Karpas-422 (cell line): ENCODE measurements around the gene TMED9. TPM values are rescaled to one million over a fixed set of nuclear protein-coding genes. Genes with fewer than 3 reads are reported as not detected.
"Not testable (repeated sequence)": the region's sequence is repeated elsewhere in the genome, so short reads cannot be mapped to it uniquely, and the experiment has no call there.

Experiments used
- DNase-seq: peaks from one replicate; pipeline ENCODE4 v3.0.0-alpha.2; 2015
- H2AFZ ChIP-seq: fragments of 200-600 bp; sonication (generic); 2 replicates; pipeline ENCODE4 v1.6.1; 2014; ENCODE audit warnings: antibody characterized with exemption, low read length, mixed read lengths
- H3K27ac ChIP-seq: fragments of 200-600 bp; sonication (generic); 2 replicates; pipeline ENCODE4 v1.5.1; 2014; ENCODE audit warnings: mild to moderate bottlenecking, low read length, moderate library complexity
- H3K27me3 ChIP-seq: fragments of 200-600 bp; sonication (generic); 2 replicates; pipeline ENCODE4 v1.6.1; 2014; ENCODE audit warnings: low read length, mixed read lengths
- H3K36me3 ChIP-seq: fragments of 200-600 bp; sonication (generic); 2 replicates; pipeline ENCODE4 v1.6.1; 2014; ENCODE audit warnings: low read length, mixed read lengths; ENCODE audit not compliant: insufficient read depth
- H3K4me1 ChIP-seq: fragments of 200-600 bp; sonication (generic); 2 replicates; pipeline ENCODE4 v1.6.1; 2014; ENCODE audit warnings: mild to moderate bottlenecking, low read length, mixed read lengths
- H3K4me2 ChIP-seq: fragments of 200-600 bp; sonication (generic); 2 replicates; pipeline ENCODE4 v1.6.1; 2014; ENCODE audit warnings: low read length, low read depth, mild to moderate bottlenecking; ENCODE audit not compliant: poor library complexity, severe bottlenecking
- H3K4me3 ChIP-seq: fragments of 200-600 bp; sonication (generic); 2 replicates; pipeline ENCODE4 v1.5.1; 2014; ENCODE audit warnings: mild to moderate bottlenecking, antibody characterized with exemption, low read length, mixed read lengths
- H3K79me2 ChIP-seq: fragments of 200-600 bp; sonication (generic); 2 replicates; pipeline ENCODE4 v1.6.1; 2014; ENCODE audit warnings: mild to moderate bottlenecking, low read length, mixed read lengths
- H3K9ac ChIP-seq: fragments of 200-600 bp; sonication (generic); 2 replicates; pipeline ENCODE4 v1.6.0; 2014; ENCODE audit warnings: low read length
- H3K9me2 ChIP-seq: fragments of 200-600 bp; sonication (generic), shearing (Covaris generic); replicated peaks from 2 replicates; pipeline ENCODE4 v1.6.0; 2014; ENCODE audit warnings: mild to moderate bottlenecking, low read length, moderate library complexity; ENCODE audit not compliant: insufficient read depth
- H3K9me3 ChIP-seq: fragments of 300-700, 200-600 bp; sonication (generic); 2 replicates; pipeline ENCODE4 v1.6.1; 2014; ENCODE audit warnings: low read length, mixed read lengths
- H4K20me1 ChIP-seq: fragments of 200-600 bp; sonication (generic); 2 replicates; pipeline ENCODE4 v1.6.1; 2014; ENCODE audit warnings: mild to moderate bottlenecking, antibody characterized with exemption, low read length, low read depth; ENCODE audit not compliant: insufficient read depth
- total RNA-seq: library from RNA; depleted of rRNA; stranded (reverse); fragments of >200 nt; shearing (Covaris generic); gene quantifications from 2 replicates; pipeline ENCODE4 v1.2.3, GENCODE V29; 2014; ENCODE audit warnings: low replicate concordance

TMED9 gene
- total RNA-seq, 1 experiment from 2014 or later, result 33.2 TPM

DNA sequence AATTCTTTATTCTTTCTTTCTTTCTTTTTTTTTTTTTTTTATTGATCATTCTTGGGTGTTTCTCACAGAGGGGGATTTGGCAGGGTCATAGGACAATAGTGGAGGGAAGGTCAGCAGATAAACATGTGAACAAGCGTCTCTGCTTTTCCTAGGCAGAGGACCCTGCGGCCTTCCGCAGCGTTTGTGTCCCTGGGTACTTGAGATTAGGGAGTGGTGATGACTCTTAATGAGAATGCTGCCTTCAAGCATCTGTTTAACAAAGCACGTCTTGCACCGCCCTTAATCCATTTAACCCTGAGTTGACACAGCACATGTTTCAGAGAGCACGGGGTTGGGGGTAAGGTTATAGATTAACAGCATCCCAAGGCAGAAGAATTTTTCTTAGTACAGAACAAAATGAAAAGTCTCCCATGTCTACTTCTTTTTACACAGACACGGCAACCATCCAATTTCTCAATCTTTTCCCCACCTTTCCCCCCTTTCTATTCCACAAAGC, 32.5 kb upstream of the TMED9 start:
- peaks cover 21% of the 10 kb centered on the region for H3K4me1 ChIP-seq
- H3K79me2 ChIP-seq, H3K27ac ChIP-seq, H3K36me3 ChIP-seq, DNase-seq, H4K20me1 ChIP-seq, H3K9me3 ChIP-seq, H3K4me2 ChIP-seq, H3K27me3 ChIP-seq, H3K9ac ChIP-seq, H3K9me2 ChIP-seq, H3K4me3 ChIP-seq, H2AFZ ChIP-seq: not testable (repeated sequence)

DNA sequence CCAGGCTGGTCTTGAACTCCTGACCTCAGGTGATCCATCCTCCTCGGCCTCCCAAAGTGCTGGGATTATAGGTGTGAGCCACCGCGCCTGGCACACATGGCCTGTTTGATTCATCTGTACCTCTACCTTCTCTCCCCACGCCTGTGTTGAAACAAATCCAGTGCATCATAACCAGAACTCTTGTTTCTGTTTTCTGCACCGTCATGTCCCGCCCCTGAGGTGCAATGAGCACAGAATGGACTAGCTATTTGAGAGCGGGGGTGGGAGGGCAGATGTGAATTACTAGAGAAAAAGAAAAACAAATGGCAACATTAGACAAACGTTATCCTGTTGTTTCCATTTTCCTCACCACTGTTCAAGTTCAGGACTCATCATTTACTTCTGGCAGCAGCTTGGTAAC, 27.0 kb upstream of the TMED9 start:
- Histone ChIP-seq H3K9me2 (no peaks in the 10 kb centered on the region), H2AFZ (no peak overlapping the region)

DNA sequence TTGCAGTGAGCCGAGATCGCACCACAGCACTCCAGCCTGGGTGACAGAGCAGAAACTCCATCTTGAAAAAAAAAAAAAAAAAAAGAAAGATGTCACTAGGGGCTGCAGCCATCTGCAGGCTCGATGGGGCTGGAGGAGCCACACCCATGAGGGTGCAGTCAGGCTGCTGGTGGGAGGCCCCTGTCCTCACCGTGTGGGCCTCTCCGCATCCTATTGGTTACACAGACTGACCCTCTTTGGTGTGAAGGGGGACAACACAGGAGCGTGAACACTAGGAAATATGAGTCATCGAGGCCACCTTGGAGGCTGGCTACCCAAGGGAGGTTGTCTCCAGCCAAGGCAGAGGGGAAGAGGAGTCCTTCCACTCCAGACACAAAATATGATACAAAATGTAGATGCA, 23.7 kb upstream of the TMED9 start:
- Histone ChIP-seq H2AFZ (no peak overlapping the region), H4K20me1 (no peaks in the 10 kb centered on the region), H3K4me1 (no peaks in the 10 kb centered on the region), H3K9me3 (no peaks in the 10 kb centered on the region), H3K27me3 (no peaks in the 10 kb centered on the region), H3K79me2 (no peaks in the 10 kb centered on the region), H3K27ac (no peak overlapping the region), H3K36me3 (no peaks in the 10 kb centered on the region), H3K9ac (no peak overlapping the region), H3K4me3 (no peak overlapping the region), H3K4me2 (no peak overlapping the region), H3K9me2 (no peaks in the 10 kb centered on the region)
- no peak for DNase-seq

More for the DNA sequence above, 27.0 kb upstream of the TMED9 start:
- no peaks in the 10 kb centered on the region for H3K9me3 ChIP-seq
- H3K9ac ChIP-seq, result no peak overlapping the region
- H4K20me1 ChIP-seq, result no peaks in the 10 kb centered on the region
- H3K79me2 ChIP-seq, result no peaks in the 10 kb centered on the region
- H3K27me3 ChIP-seq, result no peaks in the 10 kb centered on the region
- no peaks in the 10 kb centered on the region for H3K36me3 ChIP-seq
- no peaks in the 10 kb centered on the region for H3K4me1 ChIP-seq
- H3K4me2 ChIP-seq, result no peak overlapping the region
- no peak overlapping the region for H3K4me3 ChIP-seq
- no peak overlapping the region for H3K27ac ChIP-seq
- no peak for DNase-seq

DNA sequence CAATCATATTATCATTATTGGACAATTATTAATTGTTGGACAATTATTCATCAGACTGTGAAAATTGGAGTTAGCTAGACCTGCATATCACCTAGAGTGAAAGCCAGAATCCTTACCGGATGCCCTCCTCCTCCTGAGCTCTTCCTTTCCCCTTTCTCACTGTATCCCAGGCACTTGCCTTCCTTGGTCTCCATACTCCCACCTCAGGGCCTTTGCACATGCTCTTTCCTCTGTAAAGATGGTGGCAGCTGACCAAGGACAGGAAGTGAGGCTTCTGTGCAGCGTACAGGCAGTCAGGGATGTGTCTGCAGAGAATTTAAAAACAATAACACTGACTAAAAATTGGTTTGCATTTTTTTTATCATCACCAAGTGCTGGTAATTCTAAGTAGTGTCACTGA, 22.1 kb upstream of the TMED9 start:
- H3K27me3 ChIP-seq, result no peaks in the 10 kb centered on the region
- no peak for DNase-seq
- H3K9me3 ChIP-seq, result no peaks in the 10 kb centered on the region
- no peak overlapping the region for H3K4me2 ChIP-seq
- H2AFZ ChIP-seq, result no peak overlapping the region
- H3K9ac ChIP-seq, result no peak overlapping the region
- H4K20me1 ChIP-seq, result no peaks in the 10 kb centered on the region
- H3K79me2 ChIP-seq, result no peaks in the 10 kb centered on the region
- no peak overlapping the region for H3K4me3 ChIP-seq
- no peaks in the 10 kb centered on the region for H3K9me2 ChIP-seq
- H3K4me1 ChIP-seq, result no peaks in the 10 kb centered on the region
- no peaks in the 10 kb centered on the region for H3K36me3 ChIP-seq
- no peak overlapping the region for H3K27ac ChIP-seq

DNA sequence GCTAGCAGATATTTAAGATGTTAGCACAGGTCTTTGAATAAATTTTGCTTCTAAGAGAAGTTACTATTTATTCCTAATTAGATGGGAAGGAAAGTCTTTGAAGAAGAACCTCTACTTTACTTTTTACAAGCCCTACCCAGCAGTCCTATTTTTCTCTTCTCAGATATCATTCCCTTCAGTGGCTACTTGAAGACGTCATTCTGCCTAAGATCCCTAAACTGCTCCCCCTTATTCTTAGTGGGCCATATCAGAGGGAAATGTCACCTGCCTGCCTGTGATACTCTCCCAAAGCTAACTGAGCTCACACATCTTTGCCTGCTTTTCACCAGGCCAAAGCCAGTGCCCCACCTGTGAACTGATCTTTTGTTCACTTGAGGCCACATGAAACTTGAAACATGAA, 16.5 kb upstream of the TMED9 start:
- Histone ChIP-seq H2AFZ (no peak overlapping the region), H3K9me3 (no peaks in the 10 kb centered on the region)
- no peak for DNase-seq

DNA sequence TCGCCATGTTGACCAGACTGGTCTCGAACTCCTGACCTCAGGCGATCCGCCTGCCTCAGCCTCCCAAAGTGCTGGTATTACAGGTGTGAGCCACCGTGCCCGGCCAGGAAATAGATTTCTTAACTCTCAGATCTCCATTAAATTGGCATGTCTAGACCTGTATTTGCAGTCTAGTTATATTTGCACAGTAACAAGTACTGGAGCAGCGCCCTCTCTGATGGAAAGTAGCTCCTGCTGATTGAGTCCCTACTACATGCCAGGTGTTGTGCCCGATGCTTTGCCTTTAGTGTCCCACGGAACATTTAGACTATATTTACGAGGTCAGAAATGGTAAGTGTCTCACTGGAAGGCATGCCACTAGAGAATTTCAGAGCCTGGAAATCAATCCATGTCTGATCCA, 15.8 kb upstream of the TMED9 start:
- no peak for DNase-seq
- H3K4me1 ChIP-seq, result no peaks in the 10 kb centered on the region

More for the DNA sequence above, 16.5 kb upstream of the TMED9 start:
- Histone ChIP-seq H3K27ac (no peak overlapping the region), H3K36me3 (no peaks in the 10 kb centered on the region), H3K79me2 (no peaks in the 10 kb centered on the region), H3K9me2 (no peaks in the 10 kb centered on the region), H3K4me2 (no peak overlapping the region), H3K27me3 (no peaks in the 10 kb centered on the region), H4K20me1 (no peaks in the 10 kb centered on the region), H3K9ac (no peak overlapping the region), H3K4me3 (no peak overlapping the region), H3K4me1 (no peaks in the 10 kb centered on the region)

DNA sequence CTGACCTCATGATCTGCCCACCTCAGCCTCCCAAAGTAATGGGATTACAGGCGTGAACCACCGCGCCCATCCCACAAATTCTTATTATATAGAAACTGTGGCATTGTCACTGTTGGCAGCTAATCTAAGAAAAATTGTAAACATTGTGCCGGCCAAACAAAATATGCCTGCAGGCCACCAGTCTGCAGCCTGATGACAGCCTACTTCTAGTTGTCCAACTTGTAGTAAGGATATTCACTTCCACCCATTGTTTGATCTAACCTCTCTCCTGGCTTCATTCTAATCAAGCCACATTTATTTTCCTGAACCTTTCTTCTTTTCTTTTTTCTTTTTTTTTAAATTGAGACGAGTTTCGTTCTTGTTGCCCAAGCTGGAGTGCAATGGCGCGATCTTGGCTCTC, 13.7 kb upstream of the TMED9 start:
- DNase-seq, result no peak
- Histone ChIP-seq H2AFZ (no peak overlapping the region), H3K9me2 (no peaks in the 10 kb centered on the region), H3K9me3 (no peaks in the 10 kb centered on the region), H3K4me1 (no peaks in the 10 kb centered on the region), H3K4me3 (no peak overlapping the region), H3K9ac (no peak overlapping the region), H3K27me3 (no peaks in the 10 kb centered on the region), H3K79me2 (no peaks in the 10 kb centered on the region), H3K4me2 (no peak overlapping the region), H3K36me3 (no peaks in the 10 kb centered on the region), H3K27ac (no peak overlapping the region), H4K20me1 (no peaks in the 10 kb centered on the region)

More for the DNA sequence above, 15.8 kb upstream of the TMED9 start:
- Histone ChIP-seq H3K9me3 (no peaks in the 10 kb centered on the region), H3K4me3 (no peak overlapping the region), H3K27me3 (no peaks in the 10 kb centered on the region), H3K9ac (no peak overlapping the region), H4K20me1 (no peaks in the 10 kb centered on the region), H3K4me2 (no peak overlapping the region), H3K79me2 (no peaks in the 10 kb centered on the region), H2AFZ (no peak overlapping the region), H3K27ac (no peak overlapping the region), H3K36me3 (no peaks in the 10 kb centered on the region), H3K9me2 (no peaks in the 10 kb centered on the region)

DNA sequence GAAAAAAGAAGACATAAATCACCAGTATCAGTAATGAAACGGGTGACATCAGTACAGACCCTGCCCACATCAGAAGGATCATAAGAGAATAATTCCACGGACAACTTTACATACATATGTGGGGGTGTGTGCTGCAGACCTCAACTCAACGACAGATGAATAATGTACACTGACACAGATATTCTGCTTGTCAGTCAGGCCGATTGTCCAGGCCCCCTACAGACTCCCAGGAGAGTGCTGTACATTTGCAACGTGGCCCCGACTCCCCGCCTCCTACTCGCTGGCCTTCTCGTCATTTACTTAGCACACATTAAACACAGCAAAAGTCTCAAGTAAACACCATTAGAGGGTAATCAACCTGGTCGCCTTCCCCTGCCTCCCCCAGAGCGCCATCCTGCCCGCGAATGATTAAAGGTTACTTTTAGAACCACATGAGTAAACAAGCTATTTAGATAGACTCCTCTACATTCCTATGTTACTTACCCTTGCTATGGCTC, 3.5 kb upstream of the TMED9 start:
- no peak for DNase-seq
- H3K79me2 ChIP-seq, result peaks cover 14% of the 10 kb centered on the region
- no peak overlapping the region for H3K4me3 ChIP-seq
- H3K27me3 ChIP-seq, result no peaks in the 10 kb centered on the region
- H3K27ac ChIP-seq, result no peak overlapping the region
- H3K4me1 ChIP-seq, result peaks cover 20% of the 10 kb centered on the region
- H2AFZ ChIP-seq, result no peak overlapping the region
- no peaks in the 10 kb centered on the region for H4K20me1 ChIP-seq
- no peak overlapping the region for H3K9ac ChIP-seq
- no peaks in the 10 kb centered on the region for H3K9me3 ChIP-seq
- H3K9me2 ChIP-seq, result no peaks in the 10 kb centered on the region
- peaks cover 3% of the 10 kb centered on the region for H3K36me3 ChIP-seq
- no peak overlapping the region for H3K4me2 ChIP-seq

DNA sequence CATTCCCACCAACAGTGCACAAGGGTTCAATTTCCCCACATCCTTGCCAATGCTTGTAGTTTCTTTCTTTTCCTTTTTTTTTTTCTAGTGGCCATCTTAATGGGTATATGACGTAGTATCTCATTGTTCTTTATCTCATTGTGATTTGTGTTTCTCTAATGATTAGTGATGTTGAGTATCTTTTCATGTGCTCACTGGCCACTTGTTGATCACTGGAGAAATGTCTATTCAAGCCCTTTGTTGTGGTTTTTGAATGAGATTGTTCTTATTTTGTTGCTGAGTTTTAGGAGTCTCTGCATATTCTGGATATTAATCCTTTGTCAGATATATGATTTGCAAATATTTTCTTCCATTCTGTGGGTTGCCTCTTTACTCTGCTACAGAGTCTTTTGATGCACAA, 1.6 kb upstream of the TMED9 start:
- Histone ChIP-seq H4K20me1 (no peaks in the 10 kb centered on the region), H3K4me2 (no peak overlapping the region), H3K9me2 (no peaks in the 10 kb centered on the region), H3K4me3 (no peak overlapping the region), H2AFZ (no peak overlapping the region), H3K9me3 (no peaks in the 10 kb centered on the region), H3K27ac (no peak overlapping the region), H3K9ac (no peak overlapping the region), H3K79me2 (peaks cover 19% of the 10 kb centered on the region), H3K36me3 (peaks cover 22% of the 10 kb centered on the region), H3K27me3 (no peaks in the 10 kb centered on the region), H3K4me1 (peaks cover 23% of the 10 kb centered on the region)
- no peak for DNase-seq
